GM12891 (cell line): ENCODE data around the gene SLC10A7.

ENCODE experiments used
- PAX5 ChIP-seq: IDR thresholded peaks from 2 replicates; pipeline ENCODE4 v1.6.1; 2011; ENCODE audit warnings: low read length, moderate library complexity, mild to moderate bottlenecking; ENCODE audit not compliant: insufficient read depth, severe bottlenecking
- POLR2A ChIP-seq: IDR thresholded peaks from 2 replicates; pipeline ENCODE4 v1.6.1; 2011; ENCODE audit warnings: low read depth, low read length, control low read depth
- POLR2AphosphoS5 ChIP-seq: IDR thresholded peaks from 2 replicates; pipeline ENCODE4 v1.6.1; 2011; ENCODE audit warnings: low read depth, low read length, control low read depth
- POU2F2 ChIP-seq: IDR thresholded peaks from 2 replicates; pipeline ENCODE4 v1.6.1; 2011; ENCODE audit warnings: low read depth, mild to moderate bottlenecking, control low read depth, low read length, moderate library complexity
- SPI1 ChIP-seq: IDR thresholded peaks from 2 replicates; pipeline ENCODE4 v1.6.1; 2011; ENCODE audit warnings: low read depth, low read length, control low read depth
- TAF1 ChIP-seq: IDR thresholded peaks from 2 replicates; pipeline ENCODE4 v1.6.1; 2011; ENCODE audit warnings: low read depth, low read length, control low read depth

GRCh38 chr4:146514651-146515357, 6.9 kb downstream of the SLC10A7 start:
- TF ChIP-seq POLR2A (no peak), POLR2AphosphoS5 (no peak), POU2F2 (no peak), TAF1 (no peak), SPI1 (no peak), PAX5 (no peak)
